Measurements from ENCODE around the gene ATP2B3. TPM values are rescaled to one million over a fixed set of nuclear protein-coding genes. Genes with fewer than 3 reads are reported as not detected.

ATP2B3 gene
- total RNA-seq (not detected), polyA plus RNA-seq (not detected), total RNA-seq (not detected)

DNA sequence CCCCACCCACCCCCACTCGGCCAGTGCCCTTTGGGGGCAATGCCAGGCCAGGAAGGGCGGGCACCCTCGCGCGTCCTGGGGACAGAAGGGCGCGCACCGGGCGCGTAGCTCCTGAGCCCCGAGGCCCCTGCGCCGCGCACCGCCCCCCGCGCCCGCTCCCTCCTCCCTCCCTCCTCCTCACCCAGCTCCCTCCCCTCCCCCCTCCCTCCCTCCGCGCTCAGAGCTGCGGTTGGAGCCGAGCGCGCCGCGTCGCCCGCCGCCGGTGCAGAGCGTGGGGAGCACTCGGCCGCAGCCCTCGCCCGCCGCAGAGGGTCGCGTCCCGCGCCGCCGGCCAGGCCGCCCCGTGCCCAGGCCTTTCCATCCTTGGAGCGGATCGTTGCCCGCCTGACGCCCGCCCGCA lies at the start of gene ATP2B3:
TSS of gene ATP2B3 (plus strand) at position 220 of the 400 bp plus-strand sequence. CDS start 18,606 bp downstream, outside the sequence.
- Mint-ChIP-seq H3K4me1 (peaks cover 0 to 11% (median 4%) of the 10 kb centered on the region in 7 donors), H3K4me3 (peak within 1 kb of the TSS in 8 of 10 donors; percentile 17 to 72 (median 40)), H3K36me3 (no peaks in the 10 kb centered on the region), H3K27ac (no peak within 1 kb of the TSS), H3K9me3 (peaks cover 0 to 2% (median 0%) of the 10 kb centered on the region in 11 donors), H3K27me3 (peaks cover 10 to 30% (median 14%) of the 10 kb centered on the region in 5 donors)
- DNase-seq (no peak), ATAC-seq (no peak)
- intact Hi-C loops (cut with micrococcal nuclease): no loop called here
- POLR2A ChIA-PET: no interaction called here
- Histone ChIP-seq H3K9me3 (ENCODE audit: control insufficient read depth in 2 of 3, low read length in 3 of 3) (no peaks in the 10 kb centered on the region), H3K36me3 (ENCODE audit: control insufficient read depth in 2 of 3, insufficient read depth in 3 of 3, low read length in 3 of 3) (no peaks in the 10 kb centered on the region), H3K27ac (ENCODE audit: low read depth, low read length) (no peak within 1 kb of the TSS), H3K27me3 (ENCODE audit: control insufficient read depth in 2 of 2, insufficient read depth in 2 of 2, low read length in 2 of 2) (no peaks in the 10 kb centered on the region), H3K4me1 (ENCODE audit: control insufficient read depth in 2 of 2, insufficient read depth in 2 of 2, low read length in 2 of 2) (no peaks in the 10 kb centered on the region), H3K4me3 (ENCODE audit: low read length) (no peak within 1 kb of the TSS)
- CTCF ChIA-PET: no interaction called here

DNA sequence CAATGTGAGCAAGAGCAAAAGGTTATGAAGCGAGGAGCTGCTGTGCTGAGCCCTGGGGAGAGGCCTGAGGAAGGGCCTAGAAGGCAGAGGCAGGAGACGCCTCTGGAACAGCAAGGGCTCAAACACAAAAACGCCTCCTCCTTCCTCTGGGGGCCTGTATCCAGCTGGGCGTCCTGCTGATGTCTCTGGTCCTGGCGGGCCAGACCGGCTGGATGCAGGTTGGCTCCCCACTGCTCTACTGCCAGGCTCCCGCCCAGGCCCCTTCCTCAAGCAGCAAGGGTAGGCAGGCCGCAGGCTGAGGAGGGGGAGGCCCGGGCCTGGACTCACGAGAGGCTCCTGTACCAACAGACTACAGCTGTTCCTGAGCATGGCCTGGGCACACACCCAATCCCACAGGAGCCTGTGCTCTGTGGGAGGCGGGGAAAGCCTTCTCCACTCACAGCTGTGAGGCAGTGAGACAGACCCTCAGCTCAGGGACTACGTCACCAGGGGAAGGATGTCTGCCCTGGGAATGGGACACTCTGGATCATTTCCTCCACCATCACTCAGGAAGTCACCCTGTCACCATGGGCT lies 49.3 kb upstream of the ATP2B3 start:
- H3K4me3 ChIP-seq (ENCODE audit: low read length): no peak overlapping the region
- no peak for DNase-seq
- ChIA-PET POLR2A (no interaction called here), CTCF (interaction anchor here (0.6 kb wide), 1 partner anchor 19 kb away, joined by 3 read pairs; no protein-coding TSS in a partner anchor)
- H3K36me3 Mint-ChIP-seq: peaks cover 0 to 4% (median 0%) of the 10 kb centered on the region in 5 donors
- no peaks in the 10 kb centered on the region for H3K27me3 ChIP-seq (ENCODE audit: control insufficient read depth in 2 of 2, insufficient read depth in 2 of 2, low read length in 2 of 2)
- no peak overlapping the region for H3K27ac ChIP-seq (ENCODE audit: low read depth, low read length)
- H3K27me3 Mint-ChIP-seq: no peaks in the 10 kb centered on the region
- H3K27ac Mint-ChIP-seq: no peak overlapping the region
- peaks cover 0 to 20% (median 12%) of the 10 kb centered on the region in 7 donors for H3K4me1 Mint-ChIP-seq
- H3K4me3 Mint-ChIP-seq: peak overlapping the region in 3 of 10 donors; percentile 16 to 83 (median 25)
- no peaks in the 10 kb centered on the region for H3K9me3 ChIP-seq (ENCODE audit: control insufficient read depth in 2 of 3, low read length in 3 of 3)
- peaks cover 0 to 7% of the 10 kb centered on the region in 2 donors for H3K4me1 ChIP-seq (ENCODE audit: control insufficient read depth in 2 of 2, insufficient read depth in 2 of 2, low read length in 2 of 2)
- peaks cover 0 to 21% (median 0%) of the 10 kb centered on the region in 3 experiments for H3K36me3 ChIP-seq (ENCODE audit: control insufficient read depth in 2 of 3, insufficient read depth in 3 of 3, low read length in 3 of 3)
- no peaks in the 10 kb centered on the region for H3K9me3 Mint-ChIP-seq
- intact Hi-C loops (cut with micrococcal nuclease): no loop called here
- ATAC-seq: no peak

DNA sequence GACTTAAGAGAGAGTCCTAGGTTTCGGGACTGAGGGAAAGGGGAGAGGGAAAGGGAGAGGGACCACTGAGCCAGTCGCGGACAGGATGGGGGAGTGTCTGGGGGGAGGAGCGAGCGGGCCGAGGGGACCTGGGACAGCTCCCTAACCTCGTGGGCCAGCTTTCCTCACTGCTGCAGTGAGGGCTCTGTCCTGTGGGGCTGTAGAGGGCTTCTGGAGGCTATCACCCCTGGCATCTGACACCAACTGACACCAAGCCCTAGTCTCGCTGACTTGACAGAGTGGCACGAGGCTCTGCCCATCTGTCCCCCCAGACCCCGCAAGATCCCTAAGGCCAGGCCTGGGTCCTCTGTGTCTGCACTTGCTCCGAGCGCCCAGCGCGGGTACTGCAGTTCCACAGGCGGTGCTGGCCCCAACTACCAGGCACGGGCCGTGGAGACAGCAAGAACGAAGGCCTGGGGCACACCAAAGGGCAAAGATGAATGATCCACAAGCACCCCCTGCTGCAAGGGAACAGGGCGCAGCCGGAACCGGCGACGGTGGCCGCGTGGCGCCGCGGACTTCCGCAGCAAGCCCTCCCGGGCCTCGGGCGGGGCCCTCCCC lies 47.5 kb upstream of the ATP2B3 start:
- Histone ChIP-seq H3K4me3 (ENCODE audit: low read length) (peak overlapping the region; percentile 74), H3K9me3 (ENCODE audit: control insufficient read depth in 2 of 3, low read length in 3 of 3) (no peaks in the 10 kb centered on the region)
- H3K27ac Mint-ChIP-seq: peak overlapping the region in 7 of 9 donors; percentile 33 to 84 (median 72)

DNA sequence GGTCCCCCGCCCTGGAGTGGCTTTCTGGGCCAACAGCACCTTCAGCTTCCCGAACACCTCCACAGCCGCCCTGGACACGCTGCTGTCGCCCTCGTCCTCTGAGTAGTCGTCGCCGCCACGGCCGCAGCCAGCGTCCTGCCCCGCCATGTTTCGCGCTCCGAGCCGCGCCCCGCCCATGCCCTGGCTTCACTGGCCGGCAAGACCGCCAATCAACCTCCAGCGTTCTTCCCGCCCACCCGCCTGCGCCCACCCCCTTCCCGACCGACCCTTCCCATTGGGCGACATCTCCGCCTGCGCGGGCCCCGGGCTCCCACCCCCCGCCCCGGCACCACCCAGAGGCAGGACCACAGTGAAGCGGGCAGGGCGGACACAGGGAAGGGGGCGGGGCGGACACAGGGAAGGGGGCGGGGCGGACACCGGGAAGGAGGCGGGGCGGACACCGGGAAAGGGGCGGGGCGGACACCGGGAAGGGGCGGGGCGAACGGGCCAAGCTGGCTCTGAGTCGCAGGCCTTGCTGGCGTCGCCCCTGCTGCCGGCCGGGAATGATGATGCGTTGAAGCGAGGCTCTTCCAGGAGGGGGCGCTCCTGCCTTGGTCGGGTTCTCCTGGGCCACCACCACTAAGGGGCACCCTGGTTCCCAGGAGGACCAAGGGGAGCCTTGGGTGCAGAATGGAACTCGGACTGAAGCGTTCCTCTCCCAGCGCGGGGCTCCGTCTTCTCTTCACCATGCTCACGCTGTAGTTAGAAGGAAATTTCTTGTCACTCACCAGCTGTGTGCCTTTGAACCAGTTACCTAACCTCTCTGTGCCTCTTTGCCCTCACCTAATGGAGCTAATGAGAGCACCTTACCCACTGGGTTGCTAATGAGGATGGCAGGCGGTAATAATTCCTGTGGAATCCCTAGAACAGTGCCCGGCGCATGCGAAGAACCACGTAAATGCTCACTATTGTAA lies 46.8 kb upstream of the ATP2B3 start, which contains the start of gene HAUS7:
TSS of gene HAUS7 (minus strand) at position 166 of the 953 bp plus-strand sequence. CDS start at position 147, 19 bp downstream.
- H3K36me3 ChIP-seq (ENCODE audit: control insufficient read depth in 2 of 3, insufficient read depth in 3 of 3, low read length in 3 of 3): peaks cover 0 to 5% (median 0%) of the 10 kb centered on the region in 3 experiments
- ChIA-PET CTCF (interaction anchor here (1.8 kb wide), 1 partner anchor 37 kb away, joined by 6 read pairs; no protein-coding TSS in a partner anchor), POLR2A (interaction anchor here (1.0 to 2.4 kb wide), 2 partner anchors 136 to 529 kb away, joined by 3 to 6 read pairs; partner anchors contain the start of gene ZNF275)
- no peaks in the 10 kb centered on the region for H3K9me3 ChIP-seq (ENCODE audit: control insufficient read depth in 2 of 3, low read length in 3 of 3)
- H3K4me3 Mint-ChIP-seq: peak within 1 kb of the TSS; percentile 64 to 88 (median 82)
- intact Hi-C loops (cut with micrococcal nuclease): loop anchor here (1.0 to 2.0 kb wide), 16 partner anchors 9 to 529 kb away; partner anchors contain the start of genes CCNQ (in 2 of the 2), IDH3G (in 2 of the 2), SSR4 (in 2 of the 2) and ZNF275 (in 2 of the 2)
- H3K4me1 Mint-ChIP-seq: peaks cover 0 to 30% (median 12%) of the 10 kb centered on the region in 7 donors
- no peaks in the 10 kb centered on the region for H3K27me3 Mint-ChIP-seq
- peaks cover 0 to 3% (median 0%) of the 10 kb centered on the region in 5 donors for H3K36me3 Mint-ChIP-seq
- peak within 1 kb of the TSS; percentile 74 for H3K4me3 ChIP-seq (ENCODE audit: low read length)
- no peaks in the 10 kb centered on the region for H3K9me3 Mint-ChIP-seq
- H3K4me1 ChIP-seq (ENCODE audit: control insufficient read depth in 2 of 2, insufficient read depth in 2 of 2, low read length in 2 of 2): peaks cover 3 to 17% of the 10 kb centered on the region in 2 donors
- ATAC-seq: peak; percentile 92
- no peaks in the 10 kb centered on the region for H3K27me3 ChIP-seq (ENCODE audit: control insufficient read depth in 2 of 2, insufficient read depth in 2 of 2, low read length in 2 of 2)
- H3K27ac Mint-ChIP-seq: peak within 1 kb of the TSS in 8 of 9 donors; percentile 62 to 85 (median 82)
- DNase-seq: peak; percentile 73 to 88 (median 85)
- H3K27ac ChIP-seq (ENCODE audit: low read depth, low read length): peak within 1 kb of the TSS; percentile 68

More for the DNA sequence above, 47.5 kb upstream of the ATP2B3 start:
- intact Hi-C loops (cut with micrococcal nuclease): loop anchor here (1.0 to 2.0 kb wide), 16 partner anchors 9 to 529 kb away; partner anchors contain the start of genes CCNQ (in 2 of the 2), IDH3G (in 2 of the 2), SSR4 (in 2 of the 2) and ZNF275 (in 2 of the 2)
- H3K36me3 ChIP-seq (ENCODE audit: control insufficient read depth in 2 of 3, insufficient read depth in 3 of 3, low read length in 3 of 3): peaks cover 0 to 5% (median 0%) of the 10 kb centered on the region in 3 experiments
- H3K27ac ChIP-seq (ENCODE audit: low read depth, low read length): peak overlapping the region; percentile 67
- no peaks in the 10 kb centered on the region for H3K27me3 Mint-ChIP-seq
- H3K4me1 ChIP-seq (ENCODE audit: control insufficient read depth in 2 of 2, insufficient read depth in 2 of 2, low read length in 2 of 2): peaks cover 0 to 12% of the 10 kb centered on the region in 2 donors
- H3K4me3 Mint-ChIP-seq: peak overlapping the region; percentile 64 to 88 (median 82)
- ChIA-PET POLR2A (interaction anchor here (0.8 to 2.4 kb wide), 3 partner anchors 38 to 528 kb away, joined by 3 to 6 read pairs (median 4); partner anchors contain the start of gene ZNF275), CTCF (interaction anchor here (1.8 kb wide), 1 partner anchor 38 kb away, joined by 6 read pairs; no protein-coding TSS in a partner anchor)
- peak; percentile 30 for ATAC-seq
- peaks cover 0 to 26% (median 12%) of the 10 kb centered on the region in 7 donors for H3K4me1 Mint-ChIP-seq
- H3K36me3 Mint-ChIP-seq: peaks cover 0 to 3% (median 0%) of the 10 kb centered on the region in 5 donors
- DNase-seq: peak in 2 of 9 donors; percentile 26 to 42
- no peaks in the 10 kb centered on the region for H3K27me3 ChIP-seq (ENCODE audit: control insufficient read depth in 2 of 2, insufficient read depth in 2 of 2, low read length in 2 of 2)
- H3K9me3 Mint-ChIP-seq: no peaks in the 10 kb centered on the region

DNA sequence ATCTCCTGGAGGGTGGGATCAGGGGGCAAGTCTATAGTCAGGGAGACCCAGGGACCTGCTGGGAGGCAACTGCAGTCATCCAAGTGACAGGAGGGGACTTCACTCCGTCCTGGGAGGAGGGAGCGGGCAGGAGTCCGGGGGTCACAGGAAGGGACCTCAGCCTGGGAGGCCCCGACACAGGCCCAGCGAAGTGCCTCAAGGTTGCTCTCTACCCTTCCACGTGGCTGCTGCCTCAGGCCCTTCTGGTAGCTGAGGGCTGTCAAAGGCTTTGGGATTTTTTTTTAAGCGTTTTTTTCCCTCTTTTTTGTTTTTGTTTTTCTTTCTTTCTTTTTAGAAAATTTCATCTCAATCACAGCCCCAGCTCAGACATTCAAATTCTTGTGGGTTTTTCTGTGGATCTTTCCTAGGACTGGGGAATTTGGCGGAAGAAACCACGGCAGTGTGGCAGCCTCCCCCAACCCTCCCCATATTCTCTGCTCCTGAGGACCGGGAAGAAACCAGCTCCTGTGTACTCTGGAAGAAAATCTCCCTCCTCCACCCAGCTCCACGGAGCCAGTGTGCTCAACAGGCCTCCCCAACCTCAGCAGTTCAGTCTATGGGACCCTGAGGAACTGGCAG lies 45.7 kb upstream of the ATP2B3 start:
- Histone ChIP-seq H3K27me3 (ENCODE audit: control insufficient read depth in 2 of 2, insufficient read depth in 2 of 2, low read length in 2 of 2) (no peaks in the 10 kb centered on the region), H3K9me3 (ENCODE audit: control insufficient read depth in 2 of 3, low read length in 3 of 3) (no peaks in the 10 kb centered on the region), H3K27ac (ENCODE audit: low read depth, low read length) (peak overlapping the region; percentile 68), H3K4me3 (ENCODE audit: low read length) (no peak overlapping the region), H3K36me3 (ENCODE audit: control insufficient read depth in 2 of 3, insufficient read depth in 3 of 3, low read length in 3 of 3) (peaks cover 0 to 5% (median 0%) of the 10 kb centered on the region in 3 experiments), H3K4me1 (ENCODE audit: control insufficient read depth in 2 of 2, insufficient read depth in 2 of 2, low read length in 2 of 2) (peaks cover 3 to 17% of the 10 kb centered on the region in 2 donors)
- peak overlapping the region in 5 of 9 donors; percentile 70 to 84 (median 82) for H3K27ac Mint-ChIP-seq
- H3K36me3 Mint-ChIP-seq: peaks cover 0 to 3% (median 0%) of the 10 kb centered on the region in 5 donors
- H3K4me3 Mint-ChIP-seq: peak overlapping the region in 1 of 10 donors; percentile 64
- ATAC-seq (no peak), DNase-seq (no peak)
- POLR2A ChIA-PET: no interaction called here
- intact Hi-C loops (cut with micrococcal nuclease): loop anchor here (2.0 kb wide), 4 partner anchors 127 to 499 kb away; partner anchors contain the start of genes CCNQ (in 1 of the 2), HCFC1 (in 1 of the 2) and ZNF275 (in 1 of the 2)
- H3K4me1 Mint-ChIP-seq: peaks cover 0 to 34% (median 12%) of the 10 kb centered on the region in 7 donors
- CTCF ChIA-PET: interaction anchor here (1.2 to 1.8 kb wide), 3 partner anchors 11 to 36 kb away, joined by 3 to 6 read pairs (median 4); no protein-coding TSS in a partner anchor
- H3K27me3 Mint-ChIP-seq: peaks cover 0 to 5% (median 0%) of the 10 kb centered on the region in 5 donors
- no peaks in the 10 kb centered on the region for H3K9me3 Mint-ChIP-seq

Data from naive thymus-derived CD4-positive, alpha-beta T cell (primary cell).